Thoracic aorta (tissue), 2 donors: ENCODE measurements around the gene FAT2. TPM values are rescaled to one million over a fixed set of nuclear protein-coding genes. Genes with fewer than 3 reads are reported as not detected.

Source experiments
- ATAC-seq: fragments of 150-250 bp; one replicate; pipeline ENCODE4 v1.8.0; 2017; ENCODE audit warnings: low read depth; ENCODE audit not compliant: insufficient number of reproducible peaks, low FRiP score
- DNase-seq: peaks from one replicate; pipeline ENCODE4 v3.0.0-alpha.2; 2020; ENCODE audit warnings: low spot score
- H3K27ac ChIP-seq, 2 donors: fragments of 200-600 bp; sonication (generic); 1 replicate in 1 of 2; 2 replicates in 1 of 2; pipeline ENCODE4 v1.5.1; 2016; ENCODE audit warnings: mild to moderate bottlenecking in 2 of 2, moderate library complexity in 2 of 2
- H3K27me3 ChIP-seq: fragments of 200-600 bp; sonication (generic); replicated peaks from 2 replicates; pipeline ENCODE4 v1.6.0; 2016; ENCODE audit warnings: mild to moderate bottlenecking; ENCODE audit not compliant: insufficient read depth
- H3K36me3 ChIP-seq: fragments of 200-600 bp; sonication (generic); one replicate; pipeline ENCODE4 v1.5.1; 2016
- H3K4me1 ChIP-seq, 2 donors: fragments of 200-600 bp; sonication (generic); 1 replicate in 1 of 2; 2 replicates in 1 of 2; pipeline versions ENCODE4 v1.5.1 to v1.6.0; 2016; ENCODE audit warnings: low read depth in 2 of 2, mild to moderate bottlenecking in 1 of 2; ENCODE audit not compliant: control insufficient read depth in 1 of 2
- H3K4me3 ChIP-seq: fragments of 200-600 bp; sonication (generic); 2 replicates; pipeline ENCODE4 v1.5.1; 2016; ENCODE audit warnings: mild to moderate bottlenecking
- H3K9me3 ChIP-seq: fragments of 200-600 bp; sonication (generic); 2 replicates; pipeline ENCODE4 v1.5.1; 2016
- total RNA-seq, 2 donors: library from RNA; depleted of rRNA; stranded (reverse); fragments of >200 nt; gene quantifications; one replicate each; pipeline versions ENCODE4 v1.1.0 to v1.2.3, GENCODE V29; 2016
- TF ChIP-seq, protein P1 (sequence below): fragments of 200-600 bp; sonication (generic); IDR thresholded peaks from one replicate; pipeline ENCODE4 v1.5.1; 2019; ENCODE audit warnings: antibody characterized with exemption

Gene FAT2
- total RNA-seq, 2 donors from 2014 or later, result 0.14 TPM; not detected in 1

DNA sequence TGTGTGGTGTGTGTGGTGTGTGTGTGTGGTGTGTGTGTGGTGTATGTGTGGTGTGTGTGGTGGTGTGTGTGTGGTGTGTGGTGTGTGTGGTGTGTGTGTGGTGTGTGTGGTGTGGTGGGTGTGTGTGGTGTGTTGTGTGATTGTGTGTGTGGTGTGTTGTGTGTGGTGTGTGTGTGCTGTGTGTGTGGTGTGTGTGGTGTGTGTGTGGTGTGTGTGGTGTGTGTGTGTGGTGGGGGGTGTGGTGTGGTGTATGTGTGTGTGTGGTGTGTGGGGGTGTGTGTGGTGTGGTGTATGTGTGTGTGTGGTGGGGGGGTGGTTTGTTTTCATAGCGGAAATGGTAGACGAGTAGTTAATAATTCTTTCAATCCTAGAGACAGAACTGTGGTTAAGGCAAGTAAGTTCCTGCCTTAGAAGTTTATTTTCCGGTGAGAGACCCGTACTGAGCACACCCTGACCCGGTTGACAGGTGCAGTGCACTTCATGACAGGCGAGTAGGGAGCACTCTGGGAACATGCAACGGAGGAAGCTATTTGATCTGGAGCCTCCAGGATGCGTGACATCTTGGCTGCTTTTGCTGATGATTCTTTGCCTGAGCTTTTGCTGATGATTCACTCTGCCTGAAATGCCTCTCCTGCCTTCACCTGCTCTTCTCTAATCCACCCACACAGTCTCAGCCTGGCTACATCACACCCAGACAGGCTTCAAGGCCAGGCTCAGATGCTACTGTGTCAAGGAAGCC, 21.7 kb upstream of the FAT2 start:
- DNase-seq, result no peak
- no peaks in the 10 kb centered on the region for H3K4me1 ChIP-seq
- no peaks in the 10 kb centered on the region for H3K9me3 ChIP-seq
- H3K27ac ChIP-seq, result no peak overlapping the region
- no peaks in the 10 kb centered on the region for H3K36me3 ChIP-seq
- ATAC-seq, result no peak
- TF ChIP-seq, protein P1, sequence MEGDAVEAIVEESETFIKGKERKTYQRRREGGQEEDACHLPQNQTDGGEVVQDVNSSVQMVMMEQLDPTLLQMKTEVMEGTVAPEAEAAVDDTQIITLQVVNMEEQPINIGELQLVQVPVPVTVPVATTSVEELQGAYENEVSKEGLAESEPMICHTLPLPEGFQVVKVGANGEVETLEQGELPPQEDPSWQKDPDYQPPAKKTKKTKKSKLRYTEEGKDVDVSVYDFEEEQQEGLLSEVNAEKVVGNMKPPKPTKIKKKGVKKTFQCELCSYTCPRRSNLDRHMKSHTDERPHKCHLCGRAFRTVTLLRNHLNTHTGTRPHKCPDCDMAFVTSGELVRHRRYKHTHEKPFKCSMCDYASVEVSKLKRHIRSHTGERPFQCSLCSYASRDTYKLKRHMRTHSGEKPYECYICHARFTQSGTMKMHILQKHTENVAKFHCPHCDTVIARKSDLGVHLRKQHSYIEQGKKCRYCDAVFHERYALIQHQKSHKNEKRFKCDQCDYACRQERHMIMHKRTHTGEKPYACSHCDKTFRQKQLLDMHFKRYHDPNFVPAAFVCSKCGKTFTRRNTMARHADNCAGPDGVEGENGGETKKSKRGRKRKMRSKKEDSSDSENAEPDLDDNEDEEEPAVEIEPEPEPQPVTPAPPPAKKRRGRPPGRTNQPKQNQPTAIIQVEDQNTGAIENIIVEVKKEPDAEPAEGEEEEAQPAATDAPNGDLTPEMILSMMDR, result no peak
- H3K4me3 ChIP-seq, result no peak overlapping the region
- no peaks in the 10 kb centered on the region for H3K27me3 ChIP-seq

DNA sequence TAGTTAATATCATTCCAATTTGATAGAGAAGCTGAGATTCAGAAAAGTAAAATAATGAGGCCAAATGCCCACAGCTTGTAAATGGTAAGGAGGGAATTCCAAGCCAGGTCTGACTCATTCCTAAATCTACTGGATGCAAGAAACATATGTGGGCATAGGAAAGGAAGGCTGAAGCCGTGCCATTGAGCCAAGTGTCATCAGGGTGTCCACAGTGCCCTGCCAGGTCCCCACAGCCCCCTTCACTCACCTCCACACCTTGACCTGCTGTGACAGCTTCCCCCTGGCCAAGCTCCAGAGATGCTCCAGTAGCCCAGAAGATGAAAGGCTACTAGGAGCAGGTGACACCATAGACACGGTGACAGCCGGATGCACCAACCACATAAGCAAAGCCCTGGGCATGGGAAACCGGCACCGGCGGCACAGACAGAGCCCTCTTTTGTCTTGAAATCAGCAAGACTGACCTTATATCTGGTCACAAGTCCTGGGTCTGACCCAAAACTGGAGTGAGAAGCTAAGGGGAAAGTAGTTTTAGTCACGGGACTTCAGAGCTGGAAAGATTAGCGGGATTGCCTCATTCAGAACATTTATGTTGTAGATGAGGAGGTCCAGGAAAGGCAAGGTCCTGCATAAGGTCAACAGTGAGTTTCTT, 20.1 kb upstream of the FAT2 start:
- no peak overlapping the region for H3K4me3 ChIP-seq
- no peaks in the 10 kb centered on the region for H3K36me3 ChIP-seq
- no peaks in the 10 kb centered on the region for H3K4me1 ChIP-seq
- ATAC-seq (no peak), DNase-seq (no peak)
- TF ChIP-seq, protein P1, result no peak
- no peaks in the 10 kb centered on the region for H3K27me3 ChIP-seq
- no peak overlapping the region for H3K27ac ChIP-seq
- no peaks in the 10 kb centered on the region for H3K9me3 ChIP-seq

DNA sequence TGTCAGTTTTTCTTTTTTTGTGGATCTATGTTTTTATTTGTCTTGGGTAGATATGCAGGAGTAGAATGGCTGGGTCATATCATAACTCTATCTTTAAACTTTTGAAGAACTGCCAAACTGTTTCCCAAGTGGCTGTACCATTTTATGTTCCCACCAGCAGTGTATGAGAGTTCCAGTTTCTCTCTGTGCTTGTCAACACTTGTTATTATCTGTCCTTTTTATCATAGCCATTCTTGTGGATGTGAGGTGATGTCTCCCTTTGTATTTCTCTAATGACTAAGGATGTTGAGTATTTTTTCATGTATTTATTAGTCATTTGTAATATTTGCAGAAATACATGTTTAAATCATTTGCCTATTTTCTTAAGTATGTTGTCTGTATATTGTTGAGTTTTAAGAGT, 17.4 kb upstream of the FAT2 start:
- no peak for DNase-seq
- Histone ChIP-seq H3K27ac (no peak overlapping the region), H3K4me1 (no peaks in the 10 kb centered on the region), H3K4me3 (no peak overlapping the region), H3K27me3 (no peaks in the 10 kb centered on the region), H3K9me3 (no peaks in the 10 kb centered on the region), H3K36me3 (no peaks in the 10 kb centered on the region)
- TF ChIP-seq, protein P1, result no peak
- no peak for ATAC-seq

DNA sequence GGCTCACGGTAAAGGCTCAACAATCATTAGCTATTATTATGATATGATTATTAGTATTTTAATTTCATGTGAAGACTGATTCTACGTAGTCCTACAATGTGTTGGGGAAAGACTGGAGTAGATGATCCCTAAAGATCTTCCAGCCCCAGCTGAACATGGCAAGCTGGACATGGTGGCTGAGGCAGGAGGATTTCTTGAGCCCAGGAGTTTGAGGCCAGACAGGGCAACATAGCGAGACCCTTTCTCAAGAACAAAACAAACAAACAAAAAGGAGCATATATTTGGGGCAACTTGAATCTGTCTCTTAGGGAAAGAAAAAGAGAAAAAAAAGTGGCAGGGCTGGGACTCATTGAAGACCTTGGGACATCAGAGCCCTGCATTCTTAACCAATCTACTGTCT, 16.2 kb upstream of the FAT2 start:
- Histone ChIP-seq H3K27me3 (no peaks in the 10 kb centered on the region), H3K36me3 (no peaks in the 10 kb centered on the region), H3K4me1 (no peaks in the 10 kb centered on the region), H3K4me3 (no peak overlapping the region), H3K27ac (no peak overlapping the region), H3K9me3 (no peaks in the 10 kb centered on the region)
- TF ChIP-seq, protein P1, result no peak
- ATAC-seq (no peak), DNase-seq (no peak)

DNA sequence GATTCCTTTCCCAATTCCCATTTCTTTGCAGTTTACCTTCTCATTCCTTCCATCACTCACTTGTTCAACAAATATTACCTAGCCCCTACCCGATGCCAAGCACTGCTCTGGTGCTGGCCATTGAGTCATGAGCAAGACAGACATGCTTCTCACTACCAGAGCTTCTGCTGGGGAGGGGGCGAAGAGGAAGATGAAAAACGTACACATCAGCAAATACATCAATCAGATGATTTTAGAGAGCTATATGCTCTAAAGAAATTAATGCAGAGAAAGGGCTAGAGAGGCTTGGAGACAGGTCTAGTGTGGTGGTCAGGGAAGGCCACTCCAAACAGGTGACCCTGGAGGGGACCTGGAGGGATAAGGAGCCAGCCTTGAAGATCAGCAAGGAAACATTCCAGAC, 14.4 kb upstream of the FAT2 start:
- DNase-seq, result no peak
- no peak overlapping the region for H3K4me3 ChIP-seq
- no peaks in the 10 kb centered on the region for H3K36me3 ChIP-seq
- H3K27ac ChIP-seq, result no peak overlapping the region
- TF ChIP-seq, protein P1, result no peak
- ATAC-seq, result no peak
- H3K9me3 ChIP-seq, result no peaks in the 10 kb centered on the region
- H3K4me1 ChIP-seq, result no peaks in the 10 kb centered on the region
- H3K27me3 ChIP-seq, result no peaks in the 10 kb centered on the region
